HG03103 (cell line): ENCODE results near the gene ZBTB21.

Experiments
- ATAC-seq: cut with Tn5 transposase; IDR thresholded peaks from one replicate; pipeline ENCODE4 v1.9.1; 2021; ENCODE audit warnings: low read depth; ENCODE audit not compliant: unreplicated experiment

Gene ZBTB21

DNA sequence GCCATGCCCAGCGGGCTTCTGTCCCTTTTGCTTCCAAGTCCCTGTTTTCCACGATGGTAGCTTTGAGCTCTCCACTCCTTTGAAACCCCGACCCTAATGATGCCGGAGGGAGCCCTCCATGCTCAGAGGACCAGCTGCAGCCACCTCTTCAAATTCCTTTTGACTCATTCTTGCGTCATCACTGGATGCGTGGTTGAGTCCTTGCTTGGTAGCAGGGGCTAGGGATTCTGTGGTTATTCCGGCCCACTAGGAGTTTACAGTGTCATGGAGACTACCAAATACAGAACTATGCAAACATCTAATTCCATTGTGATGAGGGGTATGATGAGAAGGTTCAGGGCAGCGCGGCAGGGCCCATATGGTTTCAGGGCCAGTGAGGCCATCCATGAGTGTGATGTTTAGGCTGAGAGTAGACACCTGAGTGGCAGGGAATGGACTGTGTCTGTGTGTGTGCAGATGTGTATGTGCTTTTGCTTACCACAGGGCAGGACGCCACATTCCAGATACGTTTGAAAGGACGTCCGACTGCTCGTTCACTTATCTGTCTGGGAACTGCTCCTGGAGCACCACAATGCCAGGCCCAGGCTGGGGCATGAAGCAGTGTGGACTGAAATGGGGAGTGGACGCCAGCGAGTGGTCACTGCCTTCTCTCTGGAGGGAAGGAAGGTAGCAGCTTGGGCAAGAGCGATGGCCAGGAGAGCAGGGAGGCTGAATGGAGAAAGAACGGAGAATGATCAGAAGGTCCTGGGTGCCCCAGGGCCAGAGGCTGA is 30.4 kb upstream of the ZBTB21 start:
- no peak for ATAC-seq

DNA sequence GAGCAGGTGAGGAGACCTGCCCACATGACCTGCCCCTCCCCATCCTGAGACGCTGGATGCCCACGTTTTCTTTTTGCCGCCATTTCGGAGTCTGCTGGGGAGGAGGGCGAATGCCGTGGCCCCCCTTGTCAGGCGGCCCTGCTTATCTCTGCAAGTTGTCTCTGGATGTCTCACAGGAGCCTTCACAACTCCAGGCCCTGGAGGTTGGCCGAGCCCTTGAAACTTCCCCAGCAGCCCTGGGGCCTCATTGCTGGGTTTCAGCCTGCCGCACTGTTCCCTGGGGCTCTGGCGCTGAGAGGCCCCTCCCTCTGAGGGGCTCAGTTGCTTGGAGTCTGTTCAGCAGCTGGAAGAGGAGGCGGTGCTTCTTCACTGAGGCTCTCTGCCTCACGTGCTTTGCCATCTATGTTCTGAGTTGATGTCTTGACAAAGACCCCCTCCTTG is 29.8 kb upstream of the ZBTB21 start:
- no peak for ATAC-seq

DNA sequence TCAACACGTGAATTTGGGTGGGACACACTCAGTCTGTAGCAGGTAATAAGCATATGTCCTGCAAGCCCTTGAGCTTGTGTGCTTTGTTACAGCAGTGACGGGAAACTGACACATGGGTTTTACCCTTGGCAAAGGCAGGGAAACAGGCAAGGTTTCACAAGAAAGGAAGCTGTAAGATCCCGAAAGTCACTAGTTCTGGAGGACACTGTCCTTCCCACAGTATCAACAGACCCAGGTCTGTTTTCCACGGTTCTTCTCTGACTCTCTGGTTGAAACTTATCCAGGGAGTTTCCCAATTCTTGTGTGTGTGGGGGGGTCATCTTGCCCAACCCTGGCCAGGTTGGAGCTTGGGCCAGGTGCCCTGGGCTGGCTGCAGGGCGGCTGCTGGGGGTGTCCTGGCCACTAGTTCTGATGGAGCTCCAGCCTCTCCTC is 29.3 kb upstream of the ZBTB21 start:
- no peak for ATAC-seq

DNA sequence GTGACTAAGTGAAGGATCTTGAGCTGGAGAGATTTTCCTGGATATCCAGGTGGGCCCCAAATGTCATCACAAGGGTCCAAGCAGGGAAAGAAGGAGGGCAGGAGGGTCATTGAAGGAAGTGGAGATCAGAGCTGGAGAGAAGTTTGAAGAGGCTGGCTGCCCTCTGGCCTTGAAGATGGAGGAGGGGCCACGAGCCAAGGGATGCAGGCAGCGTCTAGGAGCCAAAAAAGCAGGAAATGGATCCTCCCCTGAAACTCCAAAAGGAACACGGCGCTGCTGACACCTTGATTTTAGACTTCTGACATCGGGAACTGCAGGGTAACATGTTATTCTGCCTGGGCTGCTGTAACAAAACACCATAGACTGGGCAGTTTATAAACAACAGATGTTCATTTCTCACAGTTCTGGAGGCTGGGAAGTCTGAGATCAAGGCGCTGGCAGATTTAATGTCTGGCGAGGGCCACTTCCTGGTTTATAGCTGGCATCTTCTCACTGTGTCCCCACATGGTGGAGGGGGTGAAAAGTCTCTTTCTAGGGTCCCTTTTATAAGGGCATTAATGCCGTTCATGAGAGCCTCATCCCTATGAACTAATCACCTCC is 28.8 kb upstream of the ZBTB21 start:
- ATAC-seq = no peak

DNA sequence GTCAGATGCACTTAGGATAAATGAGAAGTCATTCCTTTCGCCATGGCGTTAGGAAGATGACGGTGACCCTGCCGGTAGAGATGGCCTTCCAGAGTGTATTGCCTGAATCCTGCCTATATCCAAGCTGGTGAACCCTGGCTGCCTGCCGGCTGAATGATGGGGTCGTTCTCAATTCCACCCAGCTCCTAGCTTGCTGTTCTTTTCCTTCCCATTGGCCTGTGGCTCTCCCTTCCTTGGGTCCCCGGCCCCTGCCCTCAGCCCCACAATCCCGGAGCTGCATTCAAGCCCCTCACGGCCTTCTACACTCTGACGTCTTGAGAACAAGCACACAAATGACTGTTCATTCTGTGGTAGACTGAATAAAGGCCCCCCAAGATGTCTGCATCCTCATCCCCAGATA is 28.2 kb upstream of the ZBTB21 start:
- no peak for ATAC-seq

DNA sequence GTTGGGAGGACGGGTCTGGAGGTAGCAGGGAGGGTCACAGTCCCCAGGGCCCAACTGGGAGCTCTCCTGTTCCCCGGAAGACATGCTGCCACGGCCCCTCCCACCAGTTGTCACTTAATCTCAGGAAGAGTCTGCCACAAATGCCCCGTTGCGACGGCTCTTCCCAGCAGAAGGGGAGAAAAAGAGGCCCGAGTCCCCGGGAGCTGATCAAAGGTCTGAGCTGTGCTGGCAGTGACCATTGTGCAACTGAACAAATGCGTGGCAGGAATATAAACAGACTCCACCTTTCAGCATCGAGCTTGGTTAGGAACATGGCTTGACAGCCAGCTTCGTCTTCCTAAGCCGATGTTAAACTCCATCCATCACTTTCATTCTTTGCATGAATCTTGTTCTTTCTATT is 27.8 kb upstream of the ZBTB21 start:
- no peak for ATAC-seq

DNA sequence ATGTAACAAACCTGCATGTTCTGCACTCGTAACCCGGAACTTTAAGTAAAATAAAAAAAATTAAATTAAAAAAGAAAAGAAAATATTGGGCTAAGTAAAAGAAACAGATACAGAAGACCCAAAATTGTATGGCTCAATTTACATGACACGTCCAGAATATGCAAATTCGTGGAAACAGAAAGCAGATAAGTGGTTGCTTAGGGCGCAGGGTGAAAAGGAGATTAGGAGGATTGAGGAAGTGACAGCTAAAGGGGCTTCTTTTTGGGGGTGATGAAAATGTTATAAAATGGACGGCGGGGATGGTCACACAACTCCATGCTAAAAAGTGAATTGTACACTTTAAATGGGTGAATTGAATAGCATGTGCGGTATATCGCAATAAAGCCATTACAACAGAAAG is 27.4 kb upstream of the ZBTB21 start:
- ATAC-seq = no peak

DNA sequence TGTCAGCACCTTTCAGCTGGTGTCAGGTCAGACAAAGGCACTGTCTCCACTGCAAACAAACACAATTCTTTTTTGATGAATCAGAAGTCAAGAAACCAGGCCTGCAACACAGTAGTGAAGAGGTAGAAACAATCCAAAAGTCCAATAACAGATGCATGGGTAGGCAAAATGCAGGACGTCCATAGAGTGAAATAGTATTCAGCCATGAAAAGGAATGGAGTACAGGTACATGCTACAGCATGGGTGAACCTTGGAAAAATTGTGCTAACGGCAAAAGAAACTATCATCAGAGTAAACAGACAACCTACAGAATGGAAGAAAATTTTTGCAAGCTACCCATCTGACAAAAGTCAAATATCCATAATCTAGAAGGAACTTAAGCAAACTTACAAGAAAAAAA is 26.2 kb upstream of the ZBTB21 start:
- no peak for ATAC-seq

DNA sequence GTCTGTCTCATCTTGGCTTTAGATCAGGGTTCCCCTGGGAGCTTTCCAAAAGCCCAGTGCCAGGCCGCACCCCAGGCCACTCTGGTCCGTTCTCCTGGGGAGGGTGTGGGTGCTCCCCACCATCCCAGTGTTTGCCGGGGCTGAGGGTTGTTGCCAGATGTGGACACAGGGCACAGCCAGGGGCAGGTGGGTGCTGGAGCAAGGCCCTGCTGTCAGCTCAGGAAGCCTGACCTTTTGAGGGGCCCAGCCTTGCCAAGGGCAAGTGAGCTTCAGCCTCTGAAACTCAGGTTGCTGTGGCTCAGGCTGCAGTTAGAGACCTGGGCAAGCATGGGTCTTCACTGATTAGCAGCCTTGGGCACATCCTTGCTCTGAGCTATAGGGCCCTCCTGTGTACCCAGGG is 22.8 kb upstream of the ZBTB21 start:
- no peak for ATAC-seq

DNA sequence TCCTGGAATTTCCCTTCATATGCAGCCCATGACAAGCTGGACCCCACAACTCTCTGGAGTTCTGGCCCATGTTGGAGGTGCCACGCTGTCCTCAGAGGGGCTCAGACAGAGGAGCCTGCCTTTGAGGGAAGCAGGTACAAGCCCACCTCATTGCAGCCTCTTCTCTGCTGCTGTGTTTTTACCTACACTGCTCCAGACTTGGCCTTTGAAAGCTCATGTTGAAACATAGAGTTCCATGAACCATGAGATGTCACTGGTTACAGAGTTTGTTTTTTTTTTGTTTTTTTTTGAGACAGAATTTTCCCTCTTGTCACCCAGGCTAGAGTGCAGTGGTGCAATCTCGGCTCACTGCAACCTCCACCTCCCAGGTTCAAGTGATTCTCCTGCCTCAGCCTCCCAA is 22.1 kb upstream of the ZBTB21 start:
- no peak for ATAC-seq

DNA sequence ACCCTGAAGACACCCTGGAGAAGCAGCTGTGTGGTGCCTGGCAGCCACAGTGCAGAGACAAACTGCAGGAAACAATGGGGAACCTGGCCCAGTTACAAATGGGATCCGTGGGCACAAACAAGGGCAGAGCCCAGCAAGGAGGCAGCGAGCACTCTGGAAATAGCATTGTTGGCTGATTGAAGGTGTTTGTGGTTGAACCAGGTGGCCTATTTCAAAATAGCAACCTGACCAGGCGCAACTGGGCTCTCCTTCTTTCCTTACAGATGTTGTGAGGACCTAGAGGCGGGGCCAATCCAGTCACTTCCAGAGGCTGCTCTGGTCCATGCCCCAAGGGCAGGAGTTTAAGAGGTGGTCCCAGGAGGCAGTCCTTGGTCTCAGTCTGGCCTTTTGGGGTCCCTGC is 21.7 kb upstream of the ZBTB21 start:
- ATAC-seq = no peak

DNA sequence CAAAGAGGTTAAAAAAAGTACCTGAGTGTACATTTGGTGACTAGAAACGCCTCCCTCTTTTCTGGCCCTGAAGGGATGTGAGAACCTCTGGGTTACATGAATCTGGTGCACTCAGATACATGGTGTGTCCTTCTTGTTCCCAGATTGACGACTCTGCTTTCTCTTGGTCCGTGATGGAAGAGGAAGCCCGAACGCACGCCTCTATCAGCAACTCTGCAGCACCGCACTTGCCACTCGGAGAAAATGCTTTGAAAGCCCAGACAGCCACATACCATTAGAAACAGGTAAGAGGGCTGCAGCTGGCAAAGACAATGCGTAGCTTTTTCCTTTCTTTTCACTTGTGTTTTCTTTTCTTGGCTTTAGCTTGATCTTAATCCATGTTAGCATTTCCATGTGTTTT is 21.1 kb upstream of the ZBTB21 start:
- no peak for ATAC-seq

DNA sequence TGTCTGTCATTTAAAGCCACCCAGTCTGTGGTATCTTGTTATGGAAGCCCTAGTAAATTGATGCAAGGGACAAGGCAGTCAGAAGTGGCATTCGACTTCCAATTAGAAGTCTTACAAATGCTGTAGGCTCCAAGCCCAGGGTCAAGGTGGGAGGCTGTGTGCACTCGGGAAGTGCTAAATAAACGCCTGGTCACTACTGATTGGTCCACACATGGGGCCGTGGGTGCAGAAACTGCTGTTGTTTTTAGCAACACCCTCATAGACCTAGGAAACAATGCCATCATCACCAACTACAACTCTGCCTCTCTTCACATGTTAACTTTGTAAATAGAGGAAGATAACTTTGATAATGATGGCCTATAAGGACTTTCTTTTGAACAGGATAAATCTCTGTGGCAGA is 20.2 kb upstream of the ZBTB21 start:
- ATAC-seq = no peak

DNA sequence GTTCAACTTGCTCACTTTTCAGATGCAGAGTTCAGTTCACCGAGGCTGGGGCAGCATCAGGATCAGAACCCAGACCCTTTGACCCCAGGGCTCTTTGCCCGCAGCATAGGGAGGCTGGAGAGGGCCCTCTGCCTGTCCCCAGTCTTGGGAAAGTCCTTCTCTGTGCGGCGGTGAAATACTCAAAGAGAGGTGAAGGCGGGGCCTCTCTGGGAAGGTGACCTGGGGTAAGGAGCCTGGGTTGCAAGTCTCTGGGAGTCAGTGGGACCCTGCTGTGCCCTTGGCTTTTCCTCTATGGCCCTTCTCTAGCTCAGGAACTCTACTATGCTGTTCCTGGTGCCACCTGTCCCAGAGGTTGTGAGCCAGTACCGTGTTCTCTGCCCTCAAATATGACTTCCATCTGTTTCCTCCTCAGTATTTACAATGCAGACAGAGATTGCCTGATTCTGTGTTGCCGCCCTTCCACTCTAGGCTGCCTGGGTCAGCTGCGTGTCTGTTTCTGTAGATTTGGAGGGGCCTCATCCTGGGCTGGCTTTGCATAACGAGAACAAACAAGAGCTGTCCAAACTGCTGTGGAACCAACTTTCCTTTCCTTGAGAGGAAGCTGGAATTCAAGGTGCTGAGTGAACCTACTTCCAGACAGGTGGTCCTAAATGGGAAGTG is 18.7 kb upstream of the ZBTB21 start:
- no peak for ATAC-seq

DNA sequence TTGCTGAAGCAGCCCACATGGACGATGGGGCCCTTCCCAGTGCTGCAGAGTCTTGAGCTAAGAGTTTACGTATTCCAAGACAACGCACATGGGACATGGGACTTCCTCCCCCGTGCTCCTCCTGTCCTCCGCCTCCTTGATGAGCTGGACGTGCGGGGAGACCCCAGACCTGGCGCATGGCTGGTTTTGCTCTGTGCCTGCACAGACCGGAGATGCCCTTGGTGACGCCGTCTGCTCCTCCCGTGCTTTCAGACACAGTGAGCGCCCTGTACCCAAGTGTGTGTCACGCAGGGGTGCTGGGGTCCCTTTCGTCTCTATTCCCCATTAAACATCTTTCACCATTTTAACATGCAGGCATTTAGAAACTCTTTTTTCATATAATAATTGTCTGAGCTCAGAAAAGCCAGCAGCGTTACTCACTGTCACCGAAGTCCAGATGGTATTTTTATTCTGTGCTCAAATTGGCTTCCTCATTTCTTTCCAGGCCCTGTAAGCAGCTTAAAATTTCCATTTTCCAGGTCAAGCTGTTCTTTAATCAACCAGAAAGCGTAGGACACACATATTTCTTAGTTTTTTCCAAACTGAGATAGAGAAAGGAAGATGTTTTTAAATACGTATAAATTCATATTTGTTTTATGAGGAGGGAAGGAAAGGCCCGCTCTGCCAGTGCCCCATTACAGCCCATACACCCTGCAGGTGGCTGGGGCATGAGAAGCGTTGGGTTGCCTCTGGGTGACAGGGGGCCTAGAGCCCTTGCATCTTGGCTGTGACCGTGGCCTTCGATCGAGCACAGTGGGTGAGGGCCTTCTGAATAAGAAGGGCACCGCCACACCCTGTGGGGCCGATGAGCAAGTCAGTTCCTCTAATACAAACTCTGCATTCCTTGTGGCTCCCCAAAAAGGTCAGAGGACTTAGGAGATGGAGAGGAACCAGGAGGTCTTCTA is 17.9 kb upstream of the ZBTB21 start:
- no peak for ATAC-seq

DNA sequence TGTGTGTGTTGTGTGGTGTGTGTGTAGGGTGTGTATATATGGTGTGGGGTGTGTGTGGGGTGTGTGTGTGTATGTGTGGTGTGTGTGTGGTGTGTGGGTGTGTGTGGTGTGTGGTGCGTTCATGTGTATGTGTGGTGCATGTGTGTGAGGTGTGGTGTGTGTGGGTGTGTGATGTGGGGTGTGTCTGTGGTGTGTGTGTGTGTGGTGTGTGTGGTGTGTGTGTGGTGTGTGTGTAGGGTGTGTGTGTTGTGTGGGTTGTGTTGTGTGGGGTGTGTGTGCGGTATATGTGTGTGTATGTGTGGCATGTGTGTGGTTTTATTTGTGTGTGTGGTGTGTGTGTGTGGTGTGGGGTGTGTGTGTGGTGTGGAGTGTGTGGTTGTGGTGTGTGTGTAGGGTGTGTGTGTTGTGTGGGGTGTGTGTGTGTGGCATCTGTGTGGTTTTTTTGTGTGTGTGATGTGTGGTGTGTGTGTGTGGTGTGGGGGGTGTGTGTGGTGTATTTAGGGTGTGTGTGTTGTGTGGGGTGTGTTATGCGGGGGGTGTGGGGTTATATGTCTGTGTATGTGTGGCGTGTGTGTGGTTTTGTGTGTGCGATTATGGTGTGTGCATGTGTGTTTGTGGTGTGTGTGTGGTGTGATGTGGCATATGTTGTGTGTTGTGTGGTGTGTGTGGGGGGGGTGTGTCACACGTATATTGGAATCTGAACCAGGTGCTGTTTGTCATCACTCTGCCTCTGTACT is 17.1 kb upstream of the ZBTB21 start:
- no peak for ATAC-seq

DNA sequence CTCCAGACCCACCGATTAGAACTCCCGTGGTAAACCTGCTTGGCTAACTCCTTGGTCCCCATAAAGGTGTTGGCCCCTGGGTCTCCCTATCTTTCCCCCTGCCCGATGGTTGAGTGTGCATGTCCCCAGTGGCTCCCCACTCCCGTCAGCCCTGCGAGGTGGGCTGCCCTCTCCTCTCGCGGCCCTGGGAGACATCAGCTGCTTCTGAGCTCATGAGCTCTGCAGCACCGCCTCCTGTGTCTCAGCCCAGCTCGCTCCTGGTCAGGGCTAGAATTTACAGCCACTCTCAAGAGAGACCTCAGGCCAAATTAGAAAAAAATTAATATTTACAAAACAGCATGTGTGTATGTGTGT is 15.9 kb upstream of the ZBTB21 start:
- no peak for ATAC-seq

DNA sequence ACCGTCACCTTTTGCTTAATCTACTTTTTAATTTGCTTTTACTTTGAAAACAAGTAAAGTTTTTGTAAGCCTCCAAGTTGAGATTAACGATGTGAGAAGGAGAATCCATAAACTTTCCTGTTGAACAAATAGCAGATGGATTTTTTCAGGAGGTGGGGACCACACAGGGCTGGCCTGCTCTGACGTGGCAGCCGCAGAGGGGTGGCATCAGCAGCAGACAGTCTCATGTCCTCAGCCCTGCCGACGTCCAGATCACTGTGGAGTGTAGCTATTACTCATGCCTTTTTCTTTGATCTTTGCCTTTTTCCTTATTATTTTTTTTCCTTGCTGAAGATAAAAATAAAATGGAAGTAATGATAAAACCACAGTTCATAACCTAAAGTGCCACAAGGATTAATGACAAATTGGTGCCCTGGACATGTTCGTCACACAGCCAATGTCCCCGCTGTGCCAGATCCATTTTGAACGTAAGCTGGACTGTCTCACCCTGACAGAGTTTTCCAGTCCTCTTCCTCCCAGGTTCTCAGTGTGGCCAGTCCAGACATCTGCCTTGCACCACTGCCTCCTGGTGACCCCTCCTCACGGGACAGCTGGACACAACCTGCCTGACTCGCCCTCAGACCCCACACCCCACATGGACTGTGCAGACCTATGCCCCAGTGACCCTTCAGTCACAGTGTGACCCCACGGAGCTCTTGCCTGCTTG is 15.4 kb upstream of the ZBTB21 start:
- no peak for ATAC-seq

DNA sequence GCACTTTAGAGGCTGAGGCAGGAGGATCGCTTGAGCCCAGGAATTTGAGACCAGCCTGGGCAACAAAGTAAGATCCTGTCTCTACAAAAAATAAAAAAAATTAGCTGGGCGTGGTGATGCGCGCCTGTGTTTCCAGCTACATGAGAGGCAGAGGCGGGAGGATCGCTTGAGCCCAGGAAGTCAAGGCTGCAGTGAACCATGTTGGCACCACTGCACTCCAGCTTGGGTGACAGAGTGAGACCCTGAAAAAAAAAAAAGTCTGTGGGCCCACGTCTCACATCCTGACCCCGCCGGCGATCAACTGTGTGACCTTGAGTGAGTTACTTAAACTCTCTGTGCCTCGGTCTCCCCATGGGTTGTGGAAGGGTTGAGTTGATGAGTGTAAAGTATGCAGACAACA is 12.7 kb upstream of the ZBTB21 start:
- ATAC-seq = no peak

DNA sequence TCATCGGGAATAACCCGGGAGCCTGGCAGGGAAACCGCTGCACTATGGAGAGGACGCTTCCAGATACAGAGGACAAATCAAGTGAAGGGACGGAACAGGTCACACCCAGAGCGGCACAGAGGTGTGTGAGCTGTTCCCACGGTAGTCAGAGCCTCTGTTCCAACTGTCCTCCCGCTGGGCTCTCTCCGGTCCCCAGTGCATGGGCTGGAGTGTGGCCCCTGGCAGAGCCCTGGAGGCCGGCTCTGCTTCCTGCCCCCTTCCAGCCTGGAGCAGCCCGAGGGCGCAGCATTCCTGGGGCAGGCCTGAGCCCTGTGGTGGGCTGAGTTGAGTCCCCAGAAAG is 11.9 kb upstream of the ZBTB21 start:
- no peak for ATAC-seq
